Subcutaneous adipose tissue (tissue), 4 donors: ENCODE data around the gene SLC25A21. TPM values are rescaled to one million over a fixed set of nuclear protein-coding genes. Genes with fewer than 3 reads are reported as not detected.

Experiments used
- CTCF ChIP-seq: fragments of 450-650 bp; IDR thresholded peaks from one replicate; pipeline ENCODE4 v1.5.1; 2016; ENCODE audit warnings: low read depth, mild to moderate bottlenecking, control low read depth, antibody characterized with exemption, moderate library complexity
- total RNA-seq, 4 donors: library from RNA; depleted of rRNA; stranded (reverse); fragments of >200 nt; gene quantifications; one replicate each; pipeline ENCODE4 v1.1.0, GENCODE V29; 2016

The SLC25A21 gene
- total RNA-seq, 4 donors from 2014 or later: 0.98 to 1.1 TPM; not detected in 2

GRCh38 chr14:37027188-37027824 lies 145.1 kb downstream of the SLC25A21 start:
- TF ChIP-seq CTCF: no peak

- no peak for TF ChIP-seq CTCF
Observed at GRCh38 chr14:37023875-37024565, 148.4 kb downstream of the SLC25A21 start.

GRCh38 chr14:37021390-37021789 lies 151.0 kb downstream of the SLC25A21 start:
- TF ChIP-seq CTCF: no peak

- no peak for TF ChIP-seq CTCF
Observed at GRCh38 chr14:37019488-37019887, 152.9 kb downstream of the SLC25A21 start.

- TF ChIP-seq CTCF: no peak
Observed at GRCh38 chr14:37018571-37019240, 153.7 kb downstream of the SLC25A21 start.

GRCh38 chr14:37013078-37013477 lies 159.3 kb downstream of the SLC25A21 start:
- TF ChIP-seq CTCF: no peak

GRCh38 chr14:36998686-36999085 lies 173.7 kb downstream of the SLC25A21 start:
- no peak for TF ChIP-seq CTCF
